HFF-Myc (cell line): ENCODE data around the gene CYP4B1.

ENCODE experiments used
- DNase-seq: peaks from one replicate; pipeline ENCODE4 v3.0.0-alpha.2; 2011; ENCODE audit warnings: low read depth; ENCODE audit errors: extremely low read depth
- H3K4me3 ChIP-seq: replicated peaks from 2 replicates; pipeline ENCODE4 v1.5.1; 2011; ENCODE audit warnings: low read depth, mild to moderate bottlenecking, control low read depth, low read length
- TF ChIP-seq, protein P1 (sequence below): IDR thresholded peaks from 2 replicates; pipeline ENCODE4 v1.5.1; 2012; ENCODE audit warnings: mild to moderate bottlenecking, low read depth, low read length, control low read depth; ENCODE audit errors: missing control alignments

CYP4B1 gene

DNA sequence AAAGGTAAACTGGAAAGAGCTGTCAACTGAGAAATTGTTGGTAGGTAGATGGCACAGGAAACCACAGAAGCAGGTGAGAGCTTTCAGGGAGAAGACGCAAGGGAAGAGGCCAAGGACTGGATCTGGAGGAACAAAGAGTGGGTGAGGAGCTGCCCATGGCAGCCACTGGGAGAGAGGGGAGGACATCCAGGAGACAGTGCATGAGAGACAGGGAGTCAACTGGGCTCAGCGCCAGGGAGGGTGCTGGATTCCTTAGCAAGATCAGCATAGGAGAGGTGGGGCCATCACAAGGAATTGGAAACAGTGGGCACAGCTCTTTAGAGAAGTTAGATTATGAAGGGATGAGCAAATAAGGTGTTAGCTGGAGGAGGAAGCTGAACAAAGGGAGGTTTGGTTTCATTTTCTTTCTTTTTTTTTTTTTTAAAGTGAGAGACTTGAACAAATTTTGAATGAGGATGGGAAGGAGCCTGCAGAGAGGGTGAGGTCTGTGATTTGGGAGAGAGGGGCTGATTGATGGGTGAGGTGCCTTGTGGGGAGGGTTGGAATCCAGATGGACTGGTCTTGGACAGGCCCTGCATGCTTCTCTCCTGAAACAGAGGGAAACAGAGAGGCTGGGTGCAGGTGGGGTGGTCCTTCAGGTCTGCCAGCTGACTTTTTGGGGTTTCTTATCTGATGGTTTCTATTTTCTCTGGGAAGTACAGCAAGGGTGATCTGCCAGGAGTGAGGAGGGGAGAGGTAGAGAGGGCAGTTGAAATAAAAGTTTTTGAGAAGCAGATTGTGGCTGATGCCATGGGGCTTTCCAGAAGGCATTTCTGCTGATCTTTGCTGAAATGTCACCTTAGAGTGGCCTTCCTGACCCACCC is 5.4 kb downstream of the CYP4B1 start:
- no peak overlapping the region for H3K4me3 ChIP-seq
- TF ChIP-seq, protein P1, sequence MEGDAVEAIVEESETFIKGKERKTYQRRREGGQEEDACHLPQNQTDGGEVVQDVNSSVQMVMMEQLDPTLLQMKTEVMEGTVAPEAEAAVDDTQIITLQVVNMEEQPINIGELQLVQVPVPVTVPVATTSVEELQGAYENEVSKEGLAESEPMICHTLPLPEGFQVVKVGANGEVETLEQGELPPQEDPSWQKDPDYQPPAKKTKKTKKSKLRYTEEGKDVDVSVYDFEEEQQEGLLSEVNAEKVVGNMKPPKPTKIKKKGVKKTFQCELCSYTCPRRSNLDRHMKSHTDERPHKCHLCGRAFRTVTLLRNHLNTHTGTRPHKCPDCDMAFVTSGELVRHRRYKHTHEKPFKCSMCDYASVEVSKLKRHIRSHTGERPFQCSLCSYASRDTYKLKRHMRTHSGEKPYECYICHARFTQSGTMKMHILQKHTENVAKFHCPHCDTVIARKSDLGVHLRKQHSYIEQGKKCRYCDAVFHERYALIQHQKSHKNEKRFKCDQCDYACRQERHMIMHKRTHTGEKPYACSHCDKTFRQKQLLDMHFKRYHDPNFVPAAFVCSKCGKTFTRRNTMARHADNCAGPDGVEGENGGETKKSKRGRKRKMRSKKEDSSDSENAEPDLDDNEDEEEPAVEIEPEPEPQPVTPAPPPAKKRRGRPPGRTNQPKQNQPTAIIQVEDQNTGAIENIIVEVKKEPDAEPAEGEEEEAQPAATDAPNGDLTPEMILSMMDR, result no peak
- no peak for DNase-seq

- TF ChIP-seq, protein P1, result no peak
- no peak for DNase-seq
- no peak overlapping the region for H3K4me3 ChIP-seq
These were observed 6.1 kb downstream of the CYP4B1 start for GRCh38 chr1:46804926-46805325.

GRCh38 chr1:46805755-46806154 is 6.9 kb downstream of the CYP4B1 start:
- no peak overlapping the region for H3K4me3 ChIP-seq
- no peak for DNase-seq
- TF ChIP-seq, protein P1, result no peak

DNA sequence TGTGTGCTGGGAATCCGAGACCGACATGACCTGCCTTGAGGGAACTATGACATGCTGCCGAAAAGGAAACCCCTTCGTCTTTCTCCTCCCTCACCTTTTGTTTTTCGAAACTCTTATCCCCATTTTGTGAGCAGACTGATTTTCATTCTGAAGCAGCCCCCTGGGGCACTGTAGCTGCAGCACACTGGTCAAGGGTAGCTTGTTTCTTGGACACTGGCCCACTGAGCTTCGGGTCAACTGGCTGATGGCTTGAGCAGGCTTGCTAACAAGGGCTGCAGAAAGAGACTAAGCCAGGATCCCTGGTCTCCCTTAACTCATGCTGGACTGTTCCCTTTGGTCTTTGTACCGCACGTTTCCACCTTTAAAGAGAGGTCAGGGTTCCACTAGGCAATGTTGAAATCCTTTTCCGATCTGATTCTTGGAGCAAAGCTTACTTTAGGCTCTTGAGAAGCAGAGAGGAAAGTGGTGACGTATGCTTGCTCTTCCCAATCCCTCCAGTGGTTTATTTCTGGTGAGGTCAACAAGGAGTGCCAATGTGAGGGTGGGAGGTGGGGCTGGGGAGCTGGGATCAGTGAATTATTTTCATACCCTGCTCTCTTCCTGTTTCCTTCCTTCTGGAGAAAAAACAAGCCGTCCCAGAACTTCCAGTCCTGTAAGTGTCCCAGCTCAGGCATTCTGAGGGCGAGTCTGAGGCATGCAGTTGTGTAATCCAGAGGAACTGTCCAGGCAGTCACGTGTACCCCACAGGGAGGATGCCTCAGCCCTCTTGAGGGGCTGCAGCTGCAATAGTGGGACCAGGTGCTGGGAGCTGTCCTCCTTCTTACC is 7.6 kb downstream of the CYP4B1 start:
- H3K4me3 ChIP-seq, result no peak overlapping the region
- TF ChIP-seq, protein P1, result no peak
- DNase-seq, result no peak

GRCh38 chr1:46807046-46807972 is 8.5 kb downstream of the CYP4B1 start:
- no peak for DNase-seq
- H3K4me3 ChIP-seq, result no peak overlapping the region

More at GRCh38 chr1:46807046-46807972, 8.5 kb downstream of the CYP4B1 start:
- TF ChIP-seq, protein P1, result no peak
